ENCODE measurements around the gene CUX1. TPM values are rescaled to one million over a fixed set of nuclear protein-coding genes. Genes with fewer than 3 reads are reported as not detected.
A peak's percentile ranks its signal among the peaks of the same experiment; 100 is the strongest.

CUX1 gene
- total RNA-seq, 2 experiments from 2014 or later, result 30.7 to 31.2 TPM

- Mint-ChIP-seq H3K27me3 (ENCODE audit: low read depth) (peaks cover 23% of the 10 kb centered on the region), H3K36me3 (ENCODE audit: low read depth) (no peaks in the 10 kb centered on the region), H3K9me3 (ENCODE audit: insufficient read depth) (no peaks in the 10 kb centered on the region), H3K27ac (no peak overlapping the region), H3K4me3 (no peak overlapping the region), H3K4me1 (ENCODE audit: low read depth) (peaks cover 15% of the 10 kb centered on the region)
- ChIA-PET POLR2A (interaction anchor here (0.9 to 1.0 kb wide), 2 partner anchors 60 to 432 kb away, joined by 3 read pairs; no protein-coding TSS in a partner anchor), CTCF (interaction anchor here (0.9 to 2.8 kb wide), 8 partner anchors 8 to 115 kb away, joined by 3 to 17 read pairs (median 8); no protein-coding TSS in a partner anchor)
- ATAC-seq, result peak; percentile 58
- no peak for DNase-seq
Measured at GRCh38 chr7:101804088-101804963, 13.1 kb upstream of the CUX1 start.

GRCh38 chr7:101804967-101805366, 12.5 kb upstream of the CUX1 start:
- DNase-seq, result peak; percentile 30
- ChIA-PET POLR2A (interaction anchor here (0.9 to 1.0 kb wide), 2 partner anchors 61 to 431 kb away, joined by 3 read pairs; no protein-coding TSS in a partner anchor), CTCF (interaction anchor here (0.9 to 2.8 kb wide), 7 partner anchors 9 to 116 kb away, joined by 3 to 17 read pairs (median 10); no protein-coding TSS in a partner anchor)
- H3K36me3 Mint-ChIP-seq (ENCODE audit: low read depth), result no peaks in the 10 kb centered on the region
- peaks cover 23% of the 10 kb centered on the region for H3K27me3 Mint-ChIP-seq (ENCODE audit: low read depth)
- peaks cover 15% of the 10 kb centered on the region for H3K4me1 Mint-ChIP-seq (ENCODE audit: low read depth)
- ATAC-seq, result peak; percentile 71
- no peaks in the 10 kb centered on the region for H3K9me3 Mint-ChIP-seq (ENCODE audit: insufficient read depth)
- H3K27ac Mint-ChIP-seq, result no peak overlapping the region
- H3K4me3 Mint-ChIP-seq, result no peak overlapping the region

- ATAC-seq (no peak), DNase-seq (no peak)
- Mint-ChIP-seq H3K36me3 (ENCODE audit: low read depth) (peaks cover under 1% of the 10 kb centered on the region), H3K4me3 (no peak overlapping the region), H3K27me3 (ENCODE audit: low read depth) (peaks cover 6% of the 10 kb centered on the region), H3K27ac (no peak overlapping the region), H3K9me3 (ENCODE audit: insufficient read depth) (no peaks in the 10 kb centered on the region), H3K4me1 (ENCODE audit: low read depth) (peaks cover 13% of the 10 kb centered on the region)
- CTCF ChIA-PET, result interaction anchor here (0.6 to 2.6 kb wide), 5 partner anchors 9 to 152 kb away, joined by 3 to 9 read pairs (median 3); no protein-coding TSS in a partner anchor
- POLR2A ChIA-PET, result no interaction called here
Measured at GRCh38 chr7:101812595-101812994, 4.8 kb upstream of the CUX1 start.

- Mint-ChIP-seq H3K27ac (no peak overlapping the region), H3K4me3 (peak overlapping the region; percentile 55), H3K4me1 (ENCODE audit: low read depth) (peaks cover 20% of the 10 kb centered on the region), H3K36me3 (ENCODE audit: low read depth) (peaks cover 2% of the 10 kb centered on the region), H3K27me3 (ENCODE audit: low read depth) (peaks cover 10% of the 10 kb centered on the region), H3K9me3 (ENCODE audit: insufficient read depth) (no peaks in the 10 kb centered on the region)
- ChIA-PET CTCF (interaction anchor here (1.0 to 2.6 kb wide), 10 partner anchors 8 to 124 kb away, joined by 3 to 30 read pairs (median 8); no protein-coding TSS in a partner anchor), POLR2A (interaction anchor here (1.2 kb wide), 1 partner anchor 124 kb away, joined by 3 read pairs; no protein-coding TSS in a partner anchor)
- DNase-seq, result no peak
- ATAC-seq, result no peak
Measured at GRCh38 chr7:101813402-101814019, 3.9 kb upstream of the CUX1 start.

- DNase-seq (peak; percentile 58), ATAC-seq (peak; percentile 62)
- Mint-ChIP-seq H3K4me1 (ENCODE audit: low read depth) (peaks cover 20% of the 10 kb centered on the region), H3K9me3 (ENCODE audit: insufficient read depth) (no peaks in the 10 kb centered on the region), H3K36me3 (ENCODE audit: low read depth) (peaks cover 2% of the 10 kb centered on the region), H3K27me3 (ENCODE audit: low read depth) (peaks cover 12% of the 10 kb centered on the region), H3K4me3 (peak overlapping the region; percentile 63), H3K27ac (peak overlapping the region; percentile 23)
- ChIA-PET POLR2A (interaction anchor here (1.1 to 1.2 kb wide), 2 partner anchors 71 to 125 kb away, joined by 3 to 7 read pairs; no protein-coding TSS in a partner anchor), CTCF (interaction anchor here (0.6 to 1.6 kb wide), 14 partner anchors 9 to 140 kb away, joined by 3 to 30 read pairs (median 4); no protein-coding TSS in a partner anchor)
Measured at GRCh38 chr7:101814081-101814990, 3.1 kb upstream of the CUX1 start.

- ChIA-PET CTCF (interaction anchor here (0.6 to 1.6 kb wide), 12 partner anchors 10 to 140 kb away, joined by 3 to 30 read pairs (median 6); no protein-coding TSS in a partner anchor), POLR2A (interaction anchor here (1.1 to 1.2 kb wide), 2 partner anchors 72 to 126 kb away, joined by 3 to 7 read pairs; no protein-coding TSS in a partner anchor)
- peaks cover 12% of the 10 kb centered on the region for H3K27me3 Mint-ChIP-seq (ENCODE audit: low read depth)
- no peaks in the 10 kb centered on the region for H3K9me3 Mint-ChIP-seq (ENCODE audit: insufficient read depth)
- H3K36me3 Mint-ChIP-seq (ENCODE audit: low read depth), result peaks cover 2% of the 10 kb centered on the region
- ATAC-seq (peak; percentile 35), DNase-seq (peak; percentile 66)
- peak overlapping the region; percentile 23 for H3K27ac Mint-ChIP-seq
- peaks cover 20% of the 10 kb centered on the region for H3K4me1 Mint-ChIP-seq (ENCODE audit: low read depth)
- H3K4me3 Mint-ChIP-seq, result peak overlapping the region; percentile 63
Measured at GRCh38 chr7:101814991-101815825, 2.2 kb upstream of the CUX1 start.

- POLR2A ChIA-PET, result no interaction called here
- ATAC-seq (peak; percentile 82), DNase-seq (peak; percentile 78)
- Mint-ChIP-seq H3K4me1 (ENCODE audit: low read depth) (peaks cover 20% of the 10 kb centered on the region), H3K27me3 (ENCODE audit: low read depth) (peaks cover 12% of the 10 kb centered on the region), H3K9me3 (ENCODE audit: insufficient read depth) (no peaks in the 10 kb centered on the region), H3K4me3 (peak overlapping the region; percentile 76), H3K36me3 (ENCODE audit: low read depth) (peaks cover 2% of the 10 kb centered on the region), H3K27ac (peak overlapping the region; percentile 73)
- CTCF ChIA-PET, result interaction anchor here (0.8 kb wide), 1 partner anchor 72 kb away, joined by 3 read pairs; no protein-coding TSS in a partner anchor
Measured at GRCh38 chr7:101815826-101816594, 1.4 kb upstream of the CUX1 start.

GRCh38 chr7:101816595-101817470, 593 bp upstream of the CUX1 start:
- Mint-ChIP-seq H3K36me3 (ENCODE audit: low read depth) (peaks cover 2% of the 10 kb centered on the region), H3K4me1 (ENCODE audit: low read depth) (peaks cover 20% of the 10 kb centered on the region), H3K27ac (no peak overlapping the region), H3K9me3 (ENCODE audit: insufficient read depth) (no peaks in the 10 kb centered on the region), H3K27me3 (ENCODE audit: low read depth) (peaks cover 9% of the 10 kb centered on the region), H3K4me3 (peak overlapping the region; percentile 54)
- ChIA-PET CTCF (interaction anchor here (0.6 kb wide), 1 partner anchor 73 kb away, joined by 3 read pairs; no protein-coding TSS in a partner anchor), POLR2A (no interaction called here)
- DNase-seq (no peak), ATAC-seq (no peak)

Data from activated CD8-positive, alpha-beta T cell treated with anti-CD3 and anti-CD28 coated beads, Interleukin-2, amount 10 ng/mL, durations not matched to agents 7 days and 5 days (primary cell).